ENCODE results near the gene POLE. TPM values are rescaled to one million over a fixed set of nuclear protein-coding genes. Genes with fewer than 3 reads are reported as not detected.

POLE gene
- total and polyA plus RNA-seq, 8 donors = 29.2 to 60.5 (median 56.0) TPM

DNA sequence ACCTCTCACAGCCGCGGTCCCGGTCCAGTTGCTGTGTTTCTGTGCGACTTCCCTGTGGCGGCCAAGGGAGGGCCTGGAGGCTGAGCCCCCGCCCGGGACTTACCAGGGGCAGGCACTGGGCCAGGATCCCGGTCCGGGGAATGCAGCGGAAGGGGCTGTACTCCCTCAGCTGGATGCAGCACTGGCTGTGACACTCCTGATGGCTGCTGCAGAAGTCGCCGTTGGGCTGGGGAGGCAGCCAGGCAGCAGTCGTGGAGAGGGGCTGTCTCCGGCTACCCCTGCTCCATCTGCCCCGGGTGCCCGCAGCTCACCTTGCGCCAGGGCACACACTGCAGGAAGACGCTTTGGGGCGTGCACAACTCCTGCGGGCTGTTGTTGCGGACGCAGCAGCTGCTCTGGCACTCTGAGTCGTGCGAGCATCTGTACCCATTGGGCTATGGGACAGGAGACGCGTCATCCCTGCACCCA is 83.0 kb downstream of the POLE start:
- DNase-seq (peak in 1 of 4 donors; percentile 71), ATAC-seq (peak; percentile 31)
- Histone ChIP-seq H3K9me3 (no peaks in the 10 kb centered on the region), H3K36me3 (no peaks in the 10 kb centered on the region), H3K27me3 (peaks cover 20 to 95% of the 10 kb centered on the region in 2 donors), H3K4me1 (peaks cover 0 to 23% of the 10 kb centered on the region in 2 donors), H3K4me3 (peak overlapping the region in 1 of 2 donors; percentile 33), H3K27ac (peak overlapping the region; percentile 44 to 70)
- intact Hi-C loops (cut with DNase I) = no loop called here
- TF ChIP-seq, protein P1, sequence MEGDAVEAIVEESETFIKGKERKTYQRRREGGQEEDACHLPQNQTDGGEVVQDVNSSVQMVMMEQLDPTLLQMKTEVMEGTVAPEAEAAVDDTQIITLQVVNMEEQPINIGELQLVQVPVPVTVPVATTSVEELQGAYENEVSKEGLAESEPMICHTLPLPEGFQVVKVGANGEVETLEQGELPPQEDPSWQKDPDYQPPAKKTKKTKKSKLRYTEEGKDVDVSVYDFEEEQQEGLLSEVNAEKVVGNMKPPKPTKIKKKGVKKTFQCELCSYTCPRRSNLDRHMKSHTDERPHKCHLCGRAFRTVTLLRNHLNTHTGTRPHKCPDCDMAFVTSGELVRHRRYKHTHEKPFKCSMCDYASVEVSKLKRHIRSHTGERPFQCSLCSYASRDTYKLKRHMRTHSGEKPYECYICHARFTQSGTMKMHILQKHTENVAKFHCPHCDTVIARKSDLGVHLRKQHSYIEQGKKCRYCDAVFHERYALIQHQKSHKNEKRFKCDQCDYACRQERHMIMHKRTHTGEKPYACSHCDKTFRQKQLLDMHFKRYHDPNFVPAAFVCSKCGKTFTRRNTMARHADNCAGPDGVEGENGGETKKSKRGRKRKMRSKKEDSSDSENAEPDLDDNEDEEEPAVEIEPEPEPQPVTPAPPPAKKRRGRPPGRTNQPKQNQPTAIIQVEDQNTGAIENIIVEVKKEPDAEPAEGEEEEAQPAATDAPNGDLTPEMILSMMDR (IDR thresholded peaks at IDR 0.05) = no peak

DNA sequence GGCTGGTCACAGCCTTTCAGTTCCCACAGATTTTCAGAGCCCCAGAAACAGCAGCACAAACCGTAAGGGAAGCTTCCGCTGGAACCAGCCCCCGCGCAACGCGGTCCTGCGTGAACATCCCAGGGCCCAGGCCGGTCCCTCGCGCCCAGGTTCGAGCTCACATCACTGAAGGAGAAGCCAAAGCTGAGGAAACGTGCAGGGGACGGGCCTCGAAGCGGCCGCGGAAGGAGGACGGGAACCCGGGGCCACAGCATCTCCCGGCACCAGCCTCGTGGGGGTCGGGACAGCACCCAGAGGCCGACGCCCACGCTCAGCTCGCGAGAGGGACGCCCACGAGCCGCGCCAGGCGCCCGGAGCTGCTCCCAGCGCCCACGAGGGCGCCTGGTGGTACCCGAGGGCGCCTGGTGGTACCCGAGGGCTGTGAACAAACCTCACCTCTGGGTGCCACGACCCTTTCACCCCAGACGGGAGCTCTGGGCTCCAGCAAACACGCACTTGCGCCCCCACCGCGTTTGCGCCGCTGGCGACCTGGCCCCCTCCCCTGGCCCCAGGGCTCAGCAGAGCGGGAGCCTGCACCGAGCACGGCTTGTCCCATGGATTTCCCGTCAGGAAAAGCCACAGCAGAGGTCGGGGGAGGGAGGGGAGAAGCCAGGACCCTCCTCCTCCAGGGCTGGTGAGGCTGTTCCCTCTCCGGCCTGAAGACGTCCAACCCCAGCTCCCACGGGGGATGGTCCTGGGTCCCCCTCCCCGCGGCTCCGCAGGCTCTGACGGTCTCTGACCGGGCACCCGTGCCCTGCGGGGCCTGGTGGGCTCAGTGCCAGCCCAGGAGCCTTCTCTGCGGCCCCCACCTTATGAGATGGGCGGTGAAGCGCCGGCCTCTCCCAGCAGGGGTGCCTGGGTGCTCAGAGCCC is 83.6 kb downstream of the POLE start:
- TF ChIP-seq, protein P1 (IDR thresholded peaks at IDR 0.05) = no peak
- peak overlapping the region; percentile 44 to 70 for H3K27ac ChIP-seq
- peaks cover 3 to 28% of the 10 kb centered on the region in 2 donors for H3K4me1 ChIP-seq
- ATAC-seq (peak; percentile 4), DNase-seq (peak in 1 of 4 donors; percentile 76)
- H3K27me3 ChIP-seq = peaks cover 20 to 95% of the 10 kb centered on the region in 2 donors
- H3K36me3 ChIP-seq = no peaks in the 10 kb centered on the region
- peak overlapping the region in 1 of 2 donors; percentile 33 for H3K4me3 ChIP-seq
- no peaks in the 10 kb centered on the region for H3K9me3 ChIP-seq
- intact Hi-C loops (cut with DNase I) = no loop called here

DNA sequence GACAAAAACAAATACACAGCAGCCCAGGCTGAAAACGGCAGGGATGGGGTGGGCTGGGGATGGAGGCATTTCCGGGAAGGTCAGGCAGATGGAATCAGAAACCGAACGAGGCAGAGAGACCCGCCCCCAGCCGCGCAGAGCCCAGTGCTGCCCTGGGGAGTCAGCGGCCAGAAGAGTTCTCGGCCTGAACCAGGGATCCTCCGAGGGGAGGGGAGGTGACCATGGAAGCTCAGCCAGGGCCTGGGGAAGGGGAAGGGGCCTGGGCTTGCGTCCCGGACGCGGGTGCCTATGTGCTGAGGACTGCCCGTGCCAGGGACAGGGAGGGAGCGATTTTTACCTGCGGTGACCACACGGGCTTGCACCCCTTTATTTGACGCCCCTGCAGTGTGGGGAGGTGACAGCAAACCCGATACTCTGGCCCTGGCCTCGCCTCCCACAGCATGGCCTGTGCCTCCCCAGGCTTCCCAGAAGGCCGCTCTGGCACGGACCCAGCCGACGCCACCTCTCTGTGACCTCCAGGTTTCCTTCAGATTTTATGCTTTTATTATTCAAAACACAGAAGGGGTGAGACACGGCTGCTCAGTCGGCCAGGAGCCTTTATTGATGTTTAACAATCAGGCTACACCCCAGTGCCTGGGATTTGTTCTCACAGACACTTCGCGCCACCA is 84.4 kb downstream of the POLE start:
- no peak for ATAC-seq

DNA sequence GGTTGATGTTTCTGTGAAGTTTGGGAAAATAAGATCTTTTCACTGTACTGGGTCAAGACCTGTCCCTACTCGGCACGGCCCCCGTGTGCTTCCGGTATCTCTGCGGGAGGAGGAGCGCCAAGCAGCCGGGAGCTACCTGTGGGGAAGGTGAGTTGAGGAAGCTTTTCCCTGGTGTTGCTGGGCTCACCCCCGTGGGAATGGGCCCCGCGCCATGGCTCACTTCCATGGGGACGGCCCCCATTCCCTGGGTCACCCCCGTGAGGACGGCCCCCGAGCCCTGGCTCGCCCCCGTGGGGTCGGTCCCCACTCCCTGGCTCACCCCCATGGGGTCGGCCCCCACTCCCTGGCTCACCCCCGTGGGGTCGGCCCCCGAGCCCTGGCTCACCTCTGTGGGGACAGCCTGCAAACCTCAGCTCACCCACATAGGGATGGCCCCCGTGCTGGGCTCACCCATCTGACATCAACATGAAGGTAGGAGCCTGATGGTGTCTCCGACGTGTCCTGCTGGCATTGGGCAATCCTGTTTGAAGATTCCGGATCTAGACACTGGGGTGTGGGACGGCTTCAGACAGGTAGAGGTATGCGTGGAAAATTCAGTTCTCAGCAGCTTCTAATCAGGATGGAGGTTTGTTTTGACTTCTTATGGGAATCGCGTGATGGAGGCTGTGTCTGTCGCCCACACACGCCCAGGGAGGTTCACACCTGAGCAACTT is 85.8 kb downstream of the POLE start:
- Histone ChIP-seq H3K9me3 (no peaks in the 10 kb centered on the region), H3K4me1 (peaks cover 3 to 28% of the 10 kb centered on the region in 2 donors), H3K27ac (no peak overlapping the region), H3K4me3 (peak overlapping the region in 1 of 2 donors; percentile 36), H3K27me3 (peaks cover 20 to 78% of the 10 kb centered on the region in 2 donors), H3K36me3 (no peaks in the 10 kb centered on the region)
- ATAC-seq (no peak), DNase-seq (peak in 1 of 4 donors; percentile 67)
- TF ChIP-seq, protein P1 (IDR thresholded peaks at IDR 0.05) = no peak
- intact Hi-C loops (cut with DNase I) = no loop called here

More for the DNA sequence above, 84.4 kb downstream of the POLE start:
- intact Hi-C loops (cut with DNase I) = no loop called here
- TF ChIP-seq, protein P1 (IDR thresholded peaks at IDR 0.05) = no peak
- peak overlapping the region in 1 of 2 donors; percentile 70 for H3K27ac ChIP-seq
- peak in 2 of 4 donors; percentile 61 to 64 for DNase-seq
- H3K27me3 ChIP-seq = peaks cover 20 to 90% of the 10 kb centered on the region in 2 donors
- H3K9me3 ChIP-seq = no peaks in the 10 kb centered on the region
- peaks cover 3 to 28% of the 10 kb centered on the region in 2 donors for H3K4me1 ChIP-seq
- H3K4me3 ChIP-seq = peak overlapping the region in 1 of 2 donors; percentile 33
- no peaks in the 10 kb centered on the region for H3K36me3 ChIP-seq
